Activated CD8-positive, alpha-beta memory T cell treated with anti-CD3 and anti-CD28 coated beads, Interleukin-2, amount 50 U/mL, for 1 hour (primary cell): ENCODE data around the gene PLEKHA8.

Source experiments
- DNase-seq: peaks from one replicate; pipeline ENCODE4 v3.0.0-alpha.2; 2020; ENCODE audit errors: extremely low read depth

PLEKHA8 gene

DNA sequence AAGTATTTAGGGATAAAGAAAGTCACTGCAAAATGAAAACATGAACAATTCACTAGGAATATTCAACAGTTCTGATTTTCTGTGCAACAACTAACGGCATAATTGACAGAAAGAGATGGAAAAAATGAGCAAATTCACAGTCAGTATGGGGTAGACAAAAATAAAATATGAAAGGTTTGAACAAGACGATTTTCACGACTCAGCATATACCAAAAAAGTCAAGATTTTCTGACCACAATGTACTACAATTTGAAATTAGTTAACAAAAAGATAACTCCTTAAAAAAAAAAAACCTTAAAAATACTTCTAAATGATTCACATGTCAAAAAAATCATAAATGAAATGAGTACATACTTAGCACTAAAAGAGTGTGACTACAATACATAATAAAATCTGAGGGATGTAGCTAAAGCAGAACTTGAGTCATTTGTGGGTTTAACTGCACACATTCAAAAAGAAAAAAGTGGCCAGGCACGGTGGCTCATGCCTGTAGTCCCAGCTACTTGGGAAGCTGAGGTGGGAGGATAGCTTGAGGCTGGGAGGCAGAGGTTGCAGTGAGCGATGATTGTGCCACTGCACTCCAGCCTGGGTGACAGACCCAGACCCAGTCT, 84.0 kb downstream of the PLEKHA8 start:
- DNase-seq, result no peak

DNA sequence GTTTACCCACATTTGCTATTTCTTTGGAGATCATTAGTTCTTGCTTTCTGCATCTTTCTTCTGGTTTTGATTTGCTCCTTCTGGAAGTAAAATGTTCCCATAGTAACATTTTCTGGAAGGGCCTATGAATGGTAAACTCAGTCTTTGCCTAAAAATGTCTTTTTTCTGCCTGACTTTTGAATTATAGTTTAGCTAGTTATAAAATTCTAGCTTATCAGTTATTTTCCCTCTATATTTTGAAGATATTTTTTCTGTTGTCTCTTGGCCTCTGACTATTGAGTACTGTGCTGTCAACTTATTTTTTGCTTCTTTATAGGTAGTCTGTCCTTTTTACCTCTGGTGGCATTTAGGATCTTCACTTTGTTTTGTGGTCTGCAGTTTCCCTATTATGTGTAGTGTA, 84.9 kb downstream of the PLEKHA8 start:
- DNase-seq, result no peak

DNA sequence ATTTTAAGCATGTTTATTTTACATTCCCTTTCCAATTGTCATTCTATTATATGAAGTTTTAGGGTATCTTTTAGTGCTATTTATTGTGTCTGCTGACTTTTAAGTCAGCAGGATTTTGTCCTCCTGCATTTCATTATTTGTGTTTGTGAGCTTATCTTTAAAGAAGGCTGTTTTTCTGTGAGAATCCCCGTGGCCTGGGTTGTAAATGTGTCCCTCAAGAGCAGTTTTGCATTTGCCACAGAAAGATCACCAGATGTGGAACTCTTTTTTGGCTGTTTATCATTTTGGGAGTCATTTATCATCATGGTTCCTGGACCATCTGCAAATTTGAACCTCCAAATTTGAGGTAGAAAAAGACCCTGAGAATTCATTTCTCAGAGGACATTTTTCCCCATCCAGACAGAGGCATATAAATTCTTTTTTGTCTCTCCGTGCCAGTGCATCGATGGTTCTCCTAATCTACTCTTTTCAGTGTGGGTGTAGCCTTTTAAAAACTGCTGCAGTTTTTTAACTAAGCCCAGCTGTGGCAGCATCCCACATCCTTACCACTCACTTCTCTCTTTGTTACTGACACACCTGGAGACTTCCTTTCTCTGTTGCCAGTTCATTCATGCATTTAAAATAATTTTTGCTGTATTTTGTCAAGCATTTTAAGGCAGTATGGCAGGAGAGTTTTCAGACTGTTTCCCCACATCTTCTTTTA, 86.5 kb downstream of the PLEKHA8 start:
- DNase-seq, result no peak

DNA sequence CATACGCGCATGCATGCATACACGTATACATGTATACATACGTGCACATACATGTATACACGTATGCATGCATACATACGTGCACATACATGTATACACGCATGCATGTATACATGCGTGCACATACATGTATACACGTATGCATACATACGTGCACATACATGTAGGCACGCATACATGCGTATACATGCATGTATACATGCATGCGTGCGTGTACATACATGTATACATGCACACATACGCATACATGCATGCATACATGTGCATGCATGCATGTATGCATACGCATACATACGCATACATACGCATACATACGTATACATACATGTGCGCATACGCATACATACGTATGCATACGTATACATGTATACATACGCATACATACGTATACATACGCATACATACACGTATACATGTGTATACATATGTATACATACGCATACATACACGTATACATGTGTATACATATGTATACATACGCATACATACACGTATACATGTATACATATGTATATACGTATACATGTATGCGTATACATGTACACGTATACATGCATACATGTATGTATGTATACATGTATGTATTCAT, 87.6 kb downstream of the PLEKHA8 start:
- DNase-seq, result no peak

DNA sequence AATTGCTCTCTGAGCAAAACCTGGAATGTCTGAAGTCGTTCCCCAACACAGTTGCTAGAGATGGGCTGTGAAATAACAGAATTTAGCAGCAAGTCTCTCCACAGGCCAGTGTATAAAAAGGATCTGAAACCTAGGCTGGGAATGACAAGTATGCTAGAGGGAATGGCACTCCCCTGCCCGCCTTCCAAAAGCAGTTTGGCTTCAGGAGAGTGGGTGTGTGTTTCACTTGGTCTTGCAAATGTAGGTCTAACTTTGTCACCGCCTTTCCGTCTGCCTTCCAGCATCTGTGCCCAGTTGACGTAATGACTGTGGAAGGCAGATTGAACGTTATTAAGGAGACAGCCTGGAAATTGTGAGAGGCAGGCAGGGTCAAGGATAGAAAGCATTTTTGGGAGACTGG, 88.6 kb downstream of the PLEKHA8 start:
- DNase-seq, result no peak

DNA sequence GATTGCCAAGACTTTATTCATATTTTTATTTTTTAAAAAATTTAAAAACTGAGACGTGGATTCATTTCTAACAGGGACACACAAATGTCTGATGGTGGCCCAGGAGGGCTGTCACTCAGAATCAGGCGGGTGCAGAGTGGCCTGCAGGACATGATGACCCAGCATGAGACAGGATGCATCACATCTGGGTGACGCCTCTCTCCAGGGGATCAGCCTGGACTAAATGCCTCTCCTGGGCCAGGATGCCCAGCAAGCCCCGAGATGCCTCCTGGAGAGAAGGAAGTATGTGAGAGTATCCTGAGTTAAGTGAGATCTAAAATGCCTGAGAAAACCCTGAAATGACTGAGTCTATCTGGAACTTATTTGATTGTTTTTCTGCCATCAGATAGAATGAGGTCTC, 89.7 kb downstream of the PLEKHA8 start:
- no peak for DNase-seq

DNA sequence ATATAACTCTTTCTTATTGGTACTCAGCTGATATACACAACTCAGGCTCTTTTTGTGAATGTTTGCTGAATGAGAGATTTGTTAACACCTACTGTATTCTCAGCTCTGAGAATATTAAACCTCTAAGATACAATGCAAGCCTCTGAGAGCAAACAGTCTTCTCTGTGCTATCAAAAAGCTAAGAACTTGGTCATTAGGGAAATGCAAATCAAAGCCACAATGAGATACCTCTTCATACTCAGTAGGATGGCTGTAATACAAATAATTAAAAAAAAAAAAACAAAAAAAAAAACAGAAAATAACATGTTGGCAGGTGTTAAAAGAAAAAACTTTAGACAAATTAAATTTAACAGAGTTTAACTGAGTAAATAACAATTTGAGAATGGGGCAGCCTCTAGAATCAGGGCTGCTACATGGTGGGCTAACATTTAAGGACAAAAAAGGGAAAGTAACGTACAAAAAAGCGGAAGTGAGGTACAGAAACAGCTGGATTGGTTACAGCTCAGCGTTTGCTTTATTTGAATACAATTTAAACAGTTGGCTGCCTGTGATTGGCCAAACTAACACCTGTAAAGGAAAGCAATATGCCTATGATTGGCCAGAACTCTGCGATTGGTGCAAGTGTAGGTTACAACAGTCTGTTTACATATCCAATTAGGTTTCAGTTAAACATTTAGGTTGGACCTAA, 91.8 kb downstream of the PLEKHA8 start:
- no peak for DNase-seq

DNA sequence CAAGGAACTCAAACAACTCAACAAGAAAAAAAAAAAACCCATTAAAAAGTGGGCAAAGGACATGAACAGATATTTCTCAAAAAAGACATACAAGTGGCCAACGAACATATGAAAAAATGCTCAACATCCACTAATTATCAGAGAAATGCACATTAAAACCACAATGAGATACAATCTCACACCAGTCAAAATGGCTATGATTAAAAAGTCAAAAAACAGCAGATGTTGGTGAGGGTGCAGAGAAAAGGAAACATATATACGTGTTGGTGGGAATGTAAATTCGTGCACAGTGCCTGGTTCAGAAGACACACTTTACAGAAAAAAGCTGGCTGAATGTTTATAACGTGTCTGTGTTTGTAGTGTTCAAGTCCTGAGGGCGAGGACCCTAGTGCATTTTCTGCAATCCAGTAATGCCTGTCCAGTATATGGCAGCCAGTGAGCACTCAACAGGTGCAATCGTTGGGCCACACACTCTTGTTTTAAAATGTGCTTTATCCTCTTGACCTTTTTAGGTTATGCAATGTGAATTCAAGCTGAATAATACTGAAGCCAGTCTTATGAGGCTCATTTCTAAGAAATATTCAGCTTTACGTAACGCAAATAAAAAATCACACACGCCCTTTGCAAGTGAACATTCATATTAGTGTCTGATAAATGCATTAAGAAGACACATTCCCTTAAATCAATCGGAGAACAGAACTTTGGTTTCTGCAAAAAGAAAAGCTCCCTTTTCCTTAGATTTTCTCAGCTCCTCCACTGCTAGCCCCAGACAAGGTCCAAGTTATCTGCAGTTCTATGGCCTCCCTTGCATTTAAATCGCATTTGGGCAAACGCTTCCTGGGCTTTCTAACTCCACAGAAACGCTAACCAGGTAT, 105.8 kb downstream of the PLEKHA8 start:
- no peak for DNase-seq

DNA sequence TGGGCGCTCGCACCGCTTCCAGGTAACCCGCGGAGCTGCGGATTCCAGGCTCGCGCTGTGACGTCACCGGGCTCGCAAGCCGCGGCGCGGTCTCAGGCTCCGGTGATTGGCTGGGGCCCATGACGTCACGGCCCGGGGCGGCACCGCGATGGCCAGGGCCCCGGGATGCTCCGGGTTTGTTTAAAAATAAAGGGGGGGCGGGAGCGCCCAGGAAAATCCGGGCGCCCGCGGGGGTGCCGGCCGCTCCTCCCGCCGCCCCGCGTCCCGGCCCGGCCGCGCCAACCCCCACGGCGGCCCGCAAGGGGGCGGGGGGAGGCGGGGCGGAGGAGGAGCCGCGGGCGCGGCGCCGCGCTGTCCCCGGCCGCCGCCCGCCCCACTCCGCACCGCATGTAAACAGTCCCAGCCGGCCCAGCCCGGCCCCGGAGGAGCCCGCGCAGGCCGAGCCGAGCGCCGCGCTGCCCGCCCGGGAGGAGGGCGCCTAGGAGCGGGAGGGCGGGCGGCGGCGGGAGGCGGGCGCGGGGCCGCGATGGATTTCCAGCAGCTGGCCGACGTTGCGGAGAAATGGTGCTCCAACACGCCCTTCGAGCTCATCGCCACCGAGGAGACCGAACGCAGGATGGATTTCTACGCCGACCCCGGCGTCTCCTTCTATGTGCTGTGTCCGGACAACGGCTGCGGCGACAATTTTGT, 106.5 kb downstream of the PLEKHA8 start, which contains the start of gene MTURN:
MTURN (plus strand) TSS at position 376 of the 690 bp plus-strand sequence; CDS start at position 527, 151 bp downstream.
- DNase-seq, result peak; percentile 60

DNA sequence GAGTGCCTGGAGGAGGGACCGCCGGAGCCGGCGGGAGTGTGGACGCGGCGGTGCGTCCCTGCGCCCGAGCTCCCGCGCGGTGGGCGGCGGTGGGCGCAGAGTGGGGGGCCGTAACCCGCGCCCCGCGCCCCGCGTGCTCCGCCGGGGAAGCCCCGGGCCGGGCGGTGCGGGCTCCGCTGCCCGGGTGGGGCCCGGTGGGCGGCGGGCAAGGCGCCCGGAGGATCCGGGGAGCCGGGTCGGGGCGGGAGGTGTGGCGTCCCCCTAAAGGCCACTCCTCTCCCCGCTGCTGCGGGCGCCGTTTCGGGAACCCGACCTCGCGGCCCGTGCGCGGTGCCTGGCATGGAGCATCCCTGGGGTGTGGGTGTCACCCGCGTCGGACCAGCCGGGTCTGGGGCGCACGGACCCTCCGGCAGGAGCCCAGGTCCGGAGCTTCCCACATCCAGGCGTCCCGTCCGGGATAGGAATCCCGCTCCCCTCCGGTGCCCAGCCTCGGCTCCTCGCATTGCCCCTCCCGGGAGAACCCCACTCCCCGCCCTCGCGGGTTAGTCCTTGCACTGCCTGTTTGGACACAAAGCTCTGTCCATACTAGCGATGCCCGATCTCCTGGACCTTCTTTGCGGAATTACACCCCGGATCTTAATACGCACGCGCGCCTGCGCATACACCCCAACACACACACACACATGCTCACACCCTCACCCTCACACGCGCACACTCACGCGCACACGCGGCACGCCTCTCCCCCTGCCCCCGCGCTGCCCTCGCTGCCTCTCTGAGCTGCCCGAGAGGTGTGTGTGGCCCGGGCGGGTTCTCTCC, 107.3 kb downstream of the PLEKHA8 start:
- DNase-seq, result no peak

DNA sequence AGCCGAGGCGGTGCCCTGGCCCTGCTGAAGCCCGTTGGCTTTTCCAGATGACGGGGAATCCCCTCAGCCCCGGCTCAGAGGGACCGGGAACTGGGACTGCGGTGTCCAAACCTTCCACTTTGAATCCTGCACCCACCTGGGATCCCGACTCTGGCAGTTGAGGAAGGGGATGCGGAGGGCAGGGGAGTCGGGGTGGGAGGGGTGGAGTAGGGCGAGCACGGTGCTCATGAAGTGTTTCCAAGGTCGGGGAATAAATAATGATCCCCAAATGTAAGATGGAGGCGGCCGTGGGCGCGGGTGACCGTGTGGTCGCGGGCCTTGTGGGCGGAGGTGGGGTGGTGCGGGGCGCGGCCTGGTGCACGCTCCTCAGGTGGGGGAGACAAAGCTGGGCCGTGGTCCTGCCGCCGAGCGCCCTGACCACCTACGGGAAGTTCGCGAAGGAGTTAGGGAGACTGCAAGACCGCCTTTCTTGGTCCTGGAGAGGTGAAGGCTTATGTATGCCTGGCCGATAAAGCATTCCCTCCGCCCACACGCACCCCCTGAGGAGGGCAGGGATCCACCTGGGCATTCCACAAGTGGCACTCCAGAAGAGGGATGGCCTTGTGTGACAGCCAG, 108.0 kb downstream of the PLEKHA8 start:
- no peak for DNase-seq

DNA sequence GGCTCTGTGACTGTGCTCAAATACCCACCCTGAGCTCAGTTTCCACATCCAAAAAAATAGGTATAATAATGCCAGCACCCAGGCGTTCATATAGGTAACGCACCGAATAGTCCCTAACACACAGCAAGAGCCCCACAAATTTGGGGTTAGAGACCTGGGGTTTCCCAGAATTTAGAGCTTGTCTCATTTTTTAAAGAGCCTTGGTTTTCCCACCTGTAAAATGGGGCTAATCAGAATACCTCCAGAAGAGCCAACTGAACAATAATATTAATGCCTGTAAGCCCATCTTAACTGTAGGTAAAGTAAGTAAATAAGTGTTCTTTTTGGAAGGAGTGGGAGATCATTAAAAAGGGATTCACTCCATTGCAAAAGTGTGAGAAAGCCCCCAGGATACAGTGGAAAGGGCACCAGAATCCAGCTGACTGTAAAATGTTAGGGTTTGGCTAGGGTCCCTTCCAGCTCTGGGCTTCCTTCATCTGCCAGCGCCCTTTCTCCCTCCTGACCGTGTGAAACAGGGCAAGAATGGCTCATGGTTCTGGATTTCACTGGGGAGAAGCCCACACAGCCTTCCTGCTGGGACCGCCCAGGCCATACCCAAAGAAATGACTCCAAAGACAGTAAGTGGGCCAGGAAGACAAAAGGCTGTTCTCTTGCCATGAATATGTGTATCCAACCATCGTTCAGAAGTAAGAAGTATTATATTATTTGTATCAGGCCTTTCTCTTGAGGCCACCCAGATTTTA, 108.7 kb downstream of the PLEKHA8 start:
- DNase-seq, result no peak

DNA sequence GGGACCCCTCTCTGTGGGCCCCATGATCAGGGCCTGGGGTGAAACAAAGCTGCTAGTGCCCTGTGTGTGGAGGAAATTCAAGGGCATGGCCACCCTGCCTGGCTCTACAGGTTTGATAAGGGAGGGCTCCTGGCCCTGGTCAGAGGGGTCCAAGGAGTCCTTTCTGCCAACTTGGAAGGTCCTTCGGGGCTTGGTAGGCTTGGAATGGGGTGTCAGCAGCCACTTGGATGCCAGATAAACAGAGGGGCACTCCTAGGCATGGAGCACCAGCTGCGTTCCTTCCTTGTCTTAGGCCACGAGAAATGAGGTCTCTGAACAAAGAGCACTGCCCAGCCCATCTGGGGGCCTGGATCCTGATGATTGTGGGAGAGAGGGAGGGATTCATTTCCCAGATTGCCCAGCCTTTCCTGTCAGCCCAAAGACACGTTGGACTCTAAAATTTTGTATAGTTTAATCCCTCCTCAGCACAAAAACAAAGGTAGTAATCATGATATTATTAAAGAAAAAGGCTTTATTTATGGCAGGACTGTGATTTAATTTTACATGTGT, 111.7 kb downstream of the PLEKHA8 start:
- DNase-seq, result no peak

DNA sequence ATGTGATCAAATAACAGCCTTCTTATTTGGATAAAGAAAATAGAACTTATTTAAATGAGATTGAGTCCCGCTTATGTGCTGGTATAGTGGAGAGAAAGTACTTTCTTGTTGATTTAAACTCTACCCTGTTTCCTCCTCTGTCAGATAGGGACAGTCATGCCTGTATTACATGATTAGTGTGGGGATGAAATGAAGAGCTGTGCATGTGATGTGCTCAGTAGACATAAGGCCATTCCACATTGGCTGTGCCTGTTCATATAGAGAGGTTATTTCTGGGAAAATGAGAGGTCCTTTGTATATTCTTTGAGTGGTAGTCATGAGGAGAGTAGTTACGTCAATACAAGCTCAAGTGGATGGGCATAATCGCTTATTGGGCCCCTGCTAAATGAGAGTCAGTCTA, 112.2 kb downstream of the PLEKHA8 start:
- DNase-seq, result no peak

DNA sequence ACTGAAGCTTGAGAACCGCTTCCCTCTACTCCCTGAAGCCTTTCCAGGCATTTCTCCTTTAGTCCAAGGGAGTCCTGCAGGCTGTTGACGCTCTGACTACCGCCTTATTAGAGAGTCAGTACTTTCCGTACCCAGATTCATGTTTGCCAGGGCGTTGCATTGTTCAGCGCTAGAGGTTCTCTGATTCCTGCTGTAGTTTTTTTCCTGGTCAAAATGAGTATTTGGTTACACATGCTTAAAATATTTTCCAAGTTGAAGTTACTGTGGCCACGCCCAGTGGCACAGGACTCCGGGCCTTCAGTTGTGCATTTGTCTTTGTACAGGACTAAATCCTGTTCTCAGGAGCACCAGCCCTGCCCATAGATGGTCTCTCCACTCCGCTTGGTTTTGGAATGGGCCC, 114.5 kb downstream of the PLEKHA8 start:
- DNase-seq, result no peak

DNA sequence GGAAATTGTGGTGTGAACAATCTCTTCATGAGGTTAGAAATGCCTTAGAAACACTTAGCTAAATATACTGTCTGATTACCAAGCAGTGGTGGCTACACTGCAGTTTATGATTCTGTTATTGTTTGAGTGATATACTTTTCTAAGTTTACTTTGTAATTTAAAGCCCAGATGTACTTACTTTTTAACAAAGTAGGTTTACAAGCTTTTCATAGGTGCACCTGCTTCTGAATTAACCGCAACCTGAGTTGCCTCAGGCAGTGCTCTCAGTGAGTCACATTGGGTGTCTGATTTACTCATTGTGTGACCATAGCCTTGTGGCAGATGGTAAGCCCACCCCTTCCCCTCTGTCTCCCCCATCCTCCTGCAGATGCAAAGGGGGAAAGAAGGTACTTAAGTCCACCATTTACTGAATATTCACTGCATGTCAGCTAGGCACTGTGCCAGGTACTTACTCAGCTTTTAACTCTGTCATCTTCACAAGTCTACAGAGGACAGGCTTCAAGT, 115.6 kb downstream of the PLEKHA8 start:
- no peak for DNase-seq

DNA sequence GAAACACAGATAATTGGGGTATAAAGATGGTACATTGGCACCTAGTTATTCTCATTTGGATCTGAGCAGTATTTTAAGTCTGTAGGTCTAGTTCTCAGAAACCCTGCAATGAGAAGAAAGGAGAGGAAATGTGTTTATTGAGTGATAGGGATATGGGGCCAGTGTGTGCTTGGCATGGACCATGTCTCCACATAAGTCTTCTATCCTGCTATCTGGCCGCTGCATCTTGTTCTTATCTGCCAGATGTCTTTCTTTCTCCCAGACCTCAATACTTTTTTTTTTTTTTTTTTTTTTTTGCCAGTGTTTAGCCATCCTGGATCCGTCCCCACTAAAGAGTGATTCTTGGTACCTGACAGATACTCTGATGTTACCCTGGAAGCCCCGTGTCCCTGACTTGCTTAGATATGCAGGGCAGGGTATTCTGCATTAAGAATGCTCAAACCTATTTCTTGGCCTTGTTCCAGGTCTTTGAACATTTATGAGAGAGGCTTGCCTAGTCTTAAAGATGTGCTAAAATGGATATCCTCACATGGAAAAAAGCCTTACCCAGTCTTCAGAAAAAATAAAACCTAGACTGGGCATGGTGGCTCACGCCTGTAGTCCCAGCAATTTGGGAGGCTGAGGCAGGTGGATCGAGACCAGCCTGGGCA, 116.6 kb downstream of the PLEKHA8 start:
- DNase-seq, result no peak

DNA sequence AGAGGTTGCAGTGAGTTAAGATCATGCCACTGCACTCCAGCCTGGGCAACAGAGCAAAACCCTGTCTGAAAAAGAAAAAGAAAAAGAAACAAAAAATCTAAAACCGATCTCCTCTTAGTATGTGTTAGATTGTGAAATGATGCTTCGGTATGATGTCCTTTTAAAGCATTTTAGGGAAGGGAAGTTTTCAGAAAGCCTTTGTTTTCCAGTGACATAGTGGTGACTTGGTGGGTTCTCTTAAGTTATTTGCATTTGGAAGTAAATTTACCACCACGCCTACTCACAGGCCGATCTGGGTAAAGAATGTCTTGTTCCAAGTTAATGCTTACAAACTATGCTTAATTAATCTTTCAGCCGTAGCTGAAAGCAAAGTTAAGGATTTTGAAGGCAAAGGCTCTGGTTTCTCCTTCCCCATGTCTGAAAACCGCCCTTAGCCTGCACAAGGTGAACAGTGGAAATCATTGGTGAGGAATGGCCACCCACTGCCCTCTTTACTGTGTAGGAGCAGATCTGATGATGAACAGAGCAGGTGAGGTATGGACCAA, 117.3 kb downstream of the PLEKHA8 start:
- DNase-seq, result no peak
